ENCODE results near the gene C18orf63.

GRCh38 chr18:74268175-74268574 is 47.5 kb upstream of the C18orf63 start:
- no peak for TF ChIP-seq POLR2A (IDR thresholded peaks at IDR 0.05)
- TF ChIP-seq CTCF (IDR thresholded peaks at IDR 0.05), result no peak
